Endothelial cell of umbilical vein (primary cell): ENCODE measurements around the gene SPDEF. TPM values are rescaled to one million over a fixed set of nuclear protein-coding genes. Genes with fewer than 3 reads are reported as not detected.

Experiments used
- BruUV-seq: library from RNA; stranded (reverse); fragments of 400-500 nt; replicated peaks from 2 replicates; lab custom pipeline; 2021; lab: Mats Ljungman, UMichigan
- CTCF ChIA-PET: fragments of 300-600, 350-600 bp; sonication (Branson Sonifier 250); formaldehyde crosslinking; loops from one replicate; lab custom pipeline; 2021; ENCODE audit warnings: antibody characterized with exemption, inconsistent platforms; lab: Charles Lee
- POLR2A ChIA-PET: fragments of 300-600, 350-600 bp; sonication (Branson Sonifier 250); formaldehyde crosslinking; loops from one replicate; lab custom pipeline; 2021; ENCODE audit warnings: antibody characterized with exemption, inconsistent platforms; lab: Charles Lee
- DNase-seq: peaks from one replicate; pipeline ENCODE4 v3.0.0-alpha.2; 2011; ENCODE audit warnings: low read depth, low spot score
- FAIRE-seq: peaks from 2 replicates; lab custom pipeline; 2011; peaks lifted over from hg19 to GRCh38; lab: Jason Lieb, UNC
- H2AFZ ChIP-seq: 2 replicates; pipeline ENCODE4 v1.6.0; 2012; ENCODE audit warnings: low read depth, low read length, control low read depth, inconsistent platforms
- H3K27ac ChIP-seq: 2 replicates; pipeline ENCODE4 v1.5.1; 2011; ENCODE audit warnings: low read depth, mild to moderate bottlenecking, control low read depth, low read length, moderate library complexity; ENCODE audit not compliant: insufficient read depth
- H3K27me3 ChIP-seq, 2 experiments: 2 replicates each; pipeline versions ENCODE4 v1.6.0 to v1.6.1; 2011; ENCODE audit warnings: low read length in 2 of 2, mixed read lengths in 1 of 2; ENCODE audit not compliant: control insufficient read depth in 2 of 2, insufficient read depth in 2 of 2
- H3K36me3 ChIP-seq, 2 experiments: 2 replicates in 1 of 2; 3 replicates in 1 of 2; pipeline ENCODE4 v1.5.1; 2011; ENCODE audit warnings: low read length in 2 of 2, mild to moderate bottlenecking in 1 of 2, moderate library complexity in 1 of 2; ENCODE audit not compliant: control insufficient read depth in 2 of 2, insufficient read depth in 2 of 2; ENCODE audit errors: extremely low read depth in 1 of 2
- H3K4me1 ChIP-seq: 3 replicates; pipeline ENCODE4 v1.5.1; 2011; ENCODE audit warnings: mild to moderate bottlenecking, low read length; ENCODE audit not compliant: control insufficient read depth, insufficient read depth; ENCODE audit errors: extremely low read depth
- H3K4me2 ChIP-seq: 2 replicates; pipeline ENCODE4 v1.6.1; 2011; ENCODE audit warnings: low read length, control low read depth, mixed read lengths; ENCODE audit not compliant: insufficient read depth
- H3K4me3 ChIP-seq, 3 experiments: fragments of 200-600 bp in 1 of 3; sonication (generic), shearing (Covaris generic) in 1 of 3; replicated peaks in 1 of 3; 2 replicates each; pipeline ENCODE4 v1.5.1; 2011 to 2016; ENCODE audit warnings: control low read depth in 3 of 3, low read length in 3 of 3, mild to moderate bottlenecking in 2 of 3, inconsistent platforms in 1 of 3, low read depth in 1 of 3, moderate library complexity in 1 of 3; ENCODE audit not compliant: insufficient read depth in 1 of 3
- H3K79me2 ChIP-seq: 2 replicates; pipeline ENCODE4 v1.6.0; 2012; ENCODE audit warnings: low read length, inconsistent platforms; ENCODE audit not compliant: control insufficient read depth, insufficient read depth
- H3K9ac ChIP-seq: replicated peaks from 2 replicates; pipeline ENCODE3; 2011; ENCODE audit warnings: low read length, control low read depth; ENCODE audit not compliant: insufficient read depth; ENCODE audit errors: extremely low read depth
- H3K9me1 ChIP-seq: replicated peaks from 3 replicates; pipeline ENCODE4 v1.6.0; 2011; ENCODE audit warnings: mild to moderate bottlenecking, low read length; ENCODE audit not compliant: control insufficient read depth, insufficient read depth; ENCODE audit errors: extremely low read depth
- H3K9me3 ChIP-seq: replicated peaks from 2 replicates; pipeline ENCODE4 v1.5.1; 2012; ENCODE audit warnings: low read length, inconsistent platforms; ENCODE audit not compliant: control insufficient read depth, insufficient read depth
- H4K20me1 ChIP-seq: replicated peaks from 2 replicates; pipeline ENCODE3; 2011; ENCODE audit warnings: mild to moderate bottlenecking, low read length; ENCODE audit not compliant: control insufficient read depth, insufficient read depth; ENCODE audit errors: extremely low read depth
- CTCF ChIP-seq, 2 donors: IDR thresholded peaks; 1 replicate in 1 of 2; 2 replicates in 1 of 2; pipeline ENCODE4 v1.5.1; 2011; ENCODE audit warnings: low read length in 2 of 2, mild to moderate bottlenecking in 2 of 2, moderate library complexity in 2 of 2, control low read depth in 1 of 2, inconsistent platforms in 1 of 2, low read depth in 1 of 2; ENCODE audit not compliant: insufficient read depth in 1 of 2; ENCODE audit errors: extremely low read depth in 1 of 2
- EZH2 ChIP-seq: IDR thresholded peaks from 2 replicates; pipeline ENCODE4 v1.6.1; 2012; ENCODE audit warnings: borderline replicate concordance, low read depth, mild to moderate bottlenecking, moderate library complexity, low read length, inconsistent platforms; ENCODE audit not compliant: severe bottlenecking
- POLR2AphosphoS5 ChIP-seq: IDR thresholded peaks from 2 replicates; pipeline ENCODE4 v1.6.1; 2012; ENCODE audit warnings: low read depth, mild to moderate bottlenecking, control low read depth, low read length, moderate library complexity; ENCODE audit not compliant: insufficient read depth
- dilution Hi-C: fragments of 300-500 bp; cut with MboI; formaldehyde crosslinking; loops from one replicate; pipeline ENCODE4 v1.15.0; 2019; ENCODE audit warnings: low sequenced_read_pairs; ENCODE audit not compliant: extremely low pct_ligation_motif_present
- intact Hi-C: fragments of 100-400 bp; cut with micrococcal nuclease; formaldehyde crosslinking; loops from one replicate; pipeline ENCODE4 v1.10.0; 2022
- polyA plus RNA-seq, 4 experiments: library from polyadenylated mRNA; depleted of rRNA in 3 of 4; stranded (reverse) in 3 of 4; unstranded in 1 of 4; fragments of >200 nt; gene quantifications; 2 replicates each; pipeline versions ENCODE4 v1.2.1 to v1.2.3, GENCODE V29; 2011 to 2012; ENCODE audit warnings: missing spikeins in 1 of 4
- total RNA-seq: library from RNA; stranded (reverse); gene quantifications from 2 replicates; pipeline ENCODE4 v1.2.3, GENCODE V29; 2021
- TF ChIP-seq, protein P1 (sequence below): IDR thresholded peaks from 2 replicates; pipeline ENCODE4 v1.6.1; 2011; ENCODE audit not compliant: insufficient read depth, insufficient read length

SPDEF gene
- total and polyA plus RNA-seq, 2 donors (not counting 3 experiments of a cell fraction or from before 2014, with no cell fraction given): not detected

- Histone ChIP-seq H3K27me3 (peaks cover 15 to 18% of the 10 kb centered on the region in 2 experiments), H2AFZ (no peak overlapping the region), H3K9me1 (no peaks in the 10 kb centered on the region), H3K9me3 (no peaks in the 10 kb centered on the region), H3K4me2 (no peak overlapping the region), H3K9ac (no peak overlapping the region), H3K79me2 (no peaks in the 10 kb centered on the region), H4K20me1 (no peaks in the 10 kb centered on the region), H3K4me3 (no peak overlapping the region), H3K27ac (no peak overlapping the region), H3K4me1 (no peaks in the 10 kb centered on the region), H3K36me3 (no peaks in the 10 kb centered on the region)
- no peak for TF ChIP-seq POLR2AphosphoS5
- TF ChIP-seq EZH2: no peak
- TF ChIP-seq, protein P1, sequence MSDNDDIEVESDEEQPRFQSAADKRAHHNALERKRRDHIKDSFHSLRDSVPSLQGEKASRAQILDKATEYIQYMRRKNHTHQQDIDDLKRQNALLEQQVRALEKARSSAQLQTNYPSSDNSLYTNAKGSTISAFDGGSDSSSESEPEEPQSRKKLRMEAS: no peak
- no peak for TF ChIP-seq CTCF (IDR thresholded peaks at IDR 0.05; ENCODE audit: extremely low read depth in 1 of 2, insufficient read depth in 1 of 2, low read depth in 1 of 2, low read length in 2 of 2)
- BruUV-seq: no TSS peak
- dilution Hi-C loops: no loop called here
- DNase-seq (no peak), FAIRE-seq (no peak)
- ChIA-PET CTCF (interaction anchor here (0.5 to 1.9 kb wide), 3 partner anchors 9 to 92 kb away, joined by 3 to 5 read pairs (median 3); no protein-coding TSS in a partner anchor), POLR2A (no interaction called here)
- intact Hi-C loops: no loop called here
Measured at GRCh38 chr6:34517461-34517881, 38.7 kb downstream of the SPDEF start.
